K562 (cell line): ENCODE measurements around the gene FSTL3. TPM values are rescaled to one million over a fixed set of nuclear protein-coding genes. Genes with fewer than 3 reads are reported as not detected.

Experiments used
- DDX20 ChIP-seq: fragments of 450-650 bp; IDR thresholded peaks from 2 replicates; pipeline ENCODE4 v1.6.1; 2016; ENCODE audit warnings: missing genetic modification characterization, low read depth, mild to moderate bottlenecking, missing compliant biosample characterization, moderate library complexity
- E4F1 ChIP-seq: fragments of 250-450 bp; sonication (Bioruptor Pico); IDR thresholded peaks from 2 replicates; pipeline ENCODE4 v1.5.0; 2021; ENCODE audit warnings: mild to moderate bottlenecking, borderline replicate concordance
- EP400 ChIP-seq: fragments of 450-650 bp; IDR thresholded peaks from 2 replicates; pipeline ENCODE4 v1.6.1; 2017; ENCODE audit warnings: antibody characterized with exemption, mild to moderate bottlenecking, moderate library complexity
- ETV5 ChIP-seq: sonication (generic); formaldehyde crosslinking; IDR thresholded peaks from 2 replicates; pipeline ENCODE4 v1.4.0; 2020; ENCODE audit warnings: low read depth, mild to moderate bottlenecking, missing genetic modification reagents
- GABPA ChIP-seq: fragments of 200-800 bp; sonication (Bioruptor generic); conservative IDR thresholded peaks from 2 replicates; pipeline ENCODE4 v1.6.1; 2016; ENCODE audit warnings: low read depth, missing genetic modification characterization, missing compliant biosample characterization
- KHSRP ChIP-seq: fragments of 450-650 bp; IDR thresholded peaks from 2 replicates; pipeline ENCODE4 v1.6.1; 2017
- MTA3 ChIP-seq: fragments of 450-650 bp; formaldehyde crosslinking; IDR thresholded peaks from 2 replicates; pipeline ENCODE4 v1.6.1; 2017; ENCODE audit warnings: mild to moderate bottlenecking, borderline replicate concordance
- NCOA4 ChIP-seq: fragments of 450-650 bp; IDR thresholded peaks from 2 replicates; pipeline ENCODE4 v1.6.1; 2018; ENCODE audit warnings: mild to moderate bottlenecking; ENCODE audit not compliant: partially characterized antibody
- PHF8 ChIP-seq: fragments of 200-600 bp; sonication (generic); IDR thresholded peaks from 2 replicates; pipeline ENCODE4 v1.6.1; 2012; ENCODE audit warnings: mixed run types, mild to moderate bottlenecking, inconsistent platforms, low read length, moderate library complexity, borderline replicate concordance
- RFX1 ChIP-seq: fragments of 450-650 bp; IDR thresholded peaks from 2 replicates; pipeline ENCODE4 v1.6.1; 2016; ENCODE audit warnings: mild to moderate bottlenecking, moderate library complexity
- RREB1 ChIP-seq: fragments of 250-450 bp; sonication (Bioruptor Pico); IDR thresholded peaks from 2 replicates; pipeline ENCODE4 v1.4.0; 2020
- TFAP4 ChIP-seq: sonication (generic); formaldehyde crosslinking; IDR thresholded peaks from 2 replicates; pipeline ENCODE4 v1.8.0; 2022; ENCODE audit warnings: missing genetic modification reagents, mild to moderate bottlenecking, moderate library complexity, borderline replicate concordance
- ZFX ChIP-seq: sonication (generic); formaldehyde crosslinking; IDR thresholded peaks from 2 replicates; pipeline ENCODE4 v1.8.0; 2022; ENCODE audit warnings: mild to moderate bottlenecking, missing genetic modification reagents, moderate library complexity
- ZNF124 ChIP-seq: sonication (generic); formaldehyde crosslinking; IDR thresholded peaks from 2 replicates; pipeline ENCODE4 v1.8.1; 2022; ENCODE audit warnings: missing genetic modification reagents
- ZNF143 ChIP-seq: sonication (generic); formaldehyde crosslinking; IDR thresholded peaks from 2 replicates; pipeline ENCODE4 v1.9.0; 2022; ENCODE audit warnings: mild to moderate bottlenecking, missing genetic modification reagents
- polyA plus RNA-seq, 8 experiments: library from polyadenylated mRNA; depleted of rRNA in 4 of 8; stranded (reverse) in 5 of 8; unstranded in 3 of 8; fragments of >200 nt; fragmentation: Nextera tagmentation in 2 of 8; fragmentation: Illumina TruSeq in 1 of 8; extraction: Ambion mirVana in 2 of 8; extraction: Trizol in 1 of 8; gene quantifications; 2 replicates each; pipeline versions ENCODE4 v1.2.1 to v1.2.3, GENCODE V29; 2011 to 2014; ENCODE audit warnings: inconsistent platforms in 1 of 8, missing spikeins in 1 of 8
- total RNA-seq, 7 experiments: library from RNA; depleted of rRNA in 6 of 7; stranded (reverse); fragments of >200 nt in 6 of 7; fragmentation: Illumina TruSeq in 2 of 7; extraction: Trizol in 2 of 7; gene quantifications; 2 replicates each; pipeline versions ENCODE4 v1.2.1 to v1.2.3, GENCODE V29; 2011 to 2021; ENCODE audit warnings: low replicate concordance in 1 of 7

Gene FSTL3
- total and polyA plus RNA-seq, 9 of the 15 experiments (the other 6 are each of a cell fraction or from before 2014, with no cell fraction given), result 0.35 to 6.8 (median 4.2) TPM; not detected in 1

- no peak for TF ChIP-seq E4F1
- TF ChIP-seq PHF8, result peak; percentile 66; the same call in 1 of the 2 replicates
- TF ChIP-seq TFAP4 (CRISPR knock-in tag), result peak; percentile 16; the same call in 1 of the 2 replicates
- peak; percentile 70 for TF ChIP-seq ZFX (CRISPR knock-in tag)
- peak; percentile 23 for TF ChIP-seq EP400
- TF ChIP-seq NCOA4, result no peak
- TF ChIP-seq DDX20 (tag), result no peak
- no peak for TF ChIP-seq KHSRP
- peak; percentile 50 for TF ChIP-seq ETV5
- no peak for TF ChIP-seq RREB1
- TF ChIP-seq RFX1, result peak; percentile 100
- TF ChIP-seq ZNF143 (CRISPR knock-in tag), result peak; percentile 82
- peak; percentile 36; the same call in 1 of the 2 replicates for TF ChIP-seq MTA3
- no peak for TF ChIP-seq ZNF124 (CRISPR knock-in tag)
- TF ChIP-seq GABPA (tag), result peak; percentile 97
Measured at GRCh38 chr19:633068-633785, 43.0 kb upstream of the FSTL3 start, which contains the start of gene POLRMT (continued).
